GM19455 (cell line): ENCODE data around the gene IFIT1B.
"Not testable (repeated sequence)": the region's sequence is repeated elsewhere in the genome, so short reads cannot be mapped to it uniquely, and the experiment has no call there.

ENCODE experiments used
- ATAC-seq: cut with Tn5 transposase; IDR thresholded peaks from one replicate; pipeline ENCODE4 v1.9.1; 2021; ENCODE audit not compliant: unreplicated experiment

IFIT1B gene

DNA sequence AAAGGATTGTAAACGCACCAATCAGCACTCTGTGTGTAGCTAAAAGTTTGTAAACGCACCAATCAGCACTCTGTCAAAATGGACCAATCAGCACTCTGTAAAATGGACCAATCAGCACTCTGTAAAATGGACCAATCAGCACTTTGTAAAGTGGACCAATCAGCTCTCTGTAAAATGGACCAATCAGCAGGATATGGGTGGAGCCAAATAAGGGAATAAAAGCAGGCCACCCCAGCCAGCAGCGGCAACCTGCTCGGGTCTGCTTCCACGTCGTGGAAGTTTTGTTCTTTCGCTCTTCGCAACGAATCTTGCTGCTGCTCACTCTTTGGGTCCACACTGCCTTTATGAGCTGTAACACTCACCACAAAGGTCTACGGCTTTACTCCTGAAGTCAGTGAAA, 34.4 kb downstream of the IFIT1B start:
- ATAC-seq: not testable (repeated sequence)

DNA sequence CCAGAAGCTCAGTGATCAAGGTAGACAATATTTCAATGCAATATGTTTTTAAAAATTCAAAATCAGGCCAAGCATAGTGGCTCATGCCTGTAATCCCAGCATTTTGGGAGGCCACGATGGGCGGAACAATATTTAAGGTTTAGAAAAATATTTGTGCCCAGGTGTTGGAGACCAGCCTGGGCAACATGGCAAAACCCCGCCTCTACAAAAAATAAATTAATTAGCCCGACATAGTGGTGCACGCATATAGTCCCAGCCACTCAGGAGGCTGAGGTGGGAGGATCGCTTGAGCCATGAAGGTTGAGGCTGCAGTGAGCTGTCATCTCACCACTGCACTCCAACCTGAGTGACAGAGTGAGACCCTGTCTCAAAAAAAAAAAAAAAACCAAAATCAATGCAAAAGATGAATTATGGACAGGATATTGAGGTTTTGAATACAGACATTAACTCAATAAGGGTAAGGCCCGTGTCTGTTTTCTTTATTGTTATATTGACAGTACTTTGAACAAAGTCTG, 35.6 kb downstream of the IFIT1B start:
- no peak for ATAC-seq

- peak; percentile 86 for ATAC-seq
Measured at GRCh38 chr10:89414146-89414878, 36.5 kb downstream of the IFIT1B start, which contains the start of gene IFIT5. Gene IFIT5, plus strand, starts transcription at chr10:89414568. Its CDS starts 231 bp downstream, at chr10:89414799.

- peak; percentile 23 for ATAC-seq
Measured at GRCh38 chr10:89414879-89415821, 37.3 kb downstream of the IFIT1B start.

DNA sequence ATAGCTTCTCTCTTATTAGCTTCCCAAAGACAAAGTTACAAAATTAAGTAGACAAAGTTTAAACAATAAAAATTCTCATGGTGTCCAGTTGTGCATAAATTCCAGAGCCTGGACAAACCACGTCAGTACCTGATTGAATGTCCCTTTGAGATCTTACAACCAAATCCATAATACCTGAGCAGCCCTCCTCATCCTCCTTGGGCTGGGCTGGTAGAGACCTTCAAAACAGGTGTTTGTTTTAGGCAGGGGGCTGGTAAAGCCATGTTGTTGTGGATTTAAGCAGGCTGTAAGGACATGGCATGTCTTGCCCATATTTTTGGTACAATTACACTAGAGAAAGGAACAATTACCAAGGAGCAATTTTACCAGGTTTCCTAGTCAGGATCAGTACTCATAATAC, 38.6 kb downstream of the IFIT1B start:
- no peak for ATAC-seq

DNA sequence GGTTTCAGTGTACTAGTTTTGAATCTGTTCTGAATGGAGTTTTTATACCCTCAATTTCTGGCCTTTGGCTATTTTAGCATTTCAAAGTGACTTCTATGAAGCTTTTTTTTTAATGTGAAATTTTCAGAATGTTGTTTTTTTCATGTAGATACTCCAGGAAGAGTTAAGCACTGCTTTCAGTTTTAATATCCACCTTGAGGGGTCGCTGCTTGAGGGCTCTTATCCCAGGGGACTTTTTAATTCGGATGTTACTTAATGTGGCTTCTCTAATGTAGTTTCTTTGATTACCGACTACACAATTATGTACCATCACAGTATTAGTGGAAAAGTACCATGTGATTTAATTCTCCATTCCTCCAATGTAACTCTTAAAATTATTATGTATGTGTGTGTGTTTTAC, 41.7 kb downstream of the IFIT1B start:
- ATAC-seq: no peak

- no peak for ATAC-seq
Measured at GRCh38 chr10:89421018-89421476, 43.2 kb downstream of the IFIT1B start.

GRCh38 chr10:89425000-89425399, 47.1 kb downstream of the IFIT1B start:
- no peak for ATAC-seq

DNA sequence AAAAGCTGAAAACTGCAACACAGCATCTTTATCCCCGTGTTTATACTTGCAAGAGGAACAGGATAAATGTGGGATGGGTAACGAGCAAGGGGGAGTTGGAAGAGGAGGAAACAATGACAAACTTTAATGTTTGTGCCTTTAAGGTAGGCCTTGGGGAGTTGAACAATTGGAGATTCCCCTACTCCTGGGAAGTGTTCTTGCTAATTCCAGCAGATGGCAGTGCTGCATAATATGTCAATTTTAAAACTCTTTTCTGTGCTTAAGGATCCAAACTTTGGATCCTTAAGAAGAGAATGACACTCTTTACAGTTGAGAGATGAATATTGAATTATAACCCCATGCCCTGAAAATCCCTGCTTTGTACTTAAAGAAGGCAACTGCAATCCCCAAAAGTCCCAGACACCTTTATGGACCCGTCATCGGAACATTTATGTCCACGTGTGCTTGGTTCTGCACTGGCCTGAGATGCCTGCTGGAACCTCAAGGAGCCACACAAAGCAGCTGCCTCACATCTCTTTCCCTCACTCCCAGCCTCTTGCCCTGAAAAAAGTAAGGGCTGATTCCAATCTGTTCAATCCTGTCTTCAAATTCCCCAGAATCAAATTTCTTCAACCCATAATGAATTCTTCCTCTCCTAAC, 48.5 kb downstream of the IFIT1B start:
- ATAC-seq: no peak

DNA sequence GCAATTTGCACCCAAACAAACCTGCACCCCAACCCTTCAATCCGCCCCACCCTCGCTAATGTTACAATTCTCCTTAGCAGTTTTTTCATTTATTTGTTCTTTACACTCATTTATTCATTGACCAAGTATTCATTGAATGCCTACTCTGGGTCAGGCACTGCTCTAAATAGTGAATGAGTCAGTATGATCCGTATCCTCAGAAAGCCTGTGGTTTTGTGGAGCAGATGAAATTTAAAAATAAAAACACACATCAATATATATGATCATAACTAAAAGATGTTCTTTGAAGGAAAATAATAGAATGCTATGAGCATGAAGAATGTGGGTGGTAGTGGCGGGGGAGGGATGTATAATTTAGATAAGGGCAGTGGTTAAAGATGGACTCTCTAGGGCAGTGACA, 49.8 kb downstream of the IFIT1B start:
- ATAC-seq: no peak

DNA sequence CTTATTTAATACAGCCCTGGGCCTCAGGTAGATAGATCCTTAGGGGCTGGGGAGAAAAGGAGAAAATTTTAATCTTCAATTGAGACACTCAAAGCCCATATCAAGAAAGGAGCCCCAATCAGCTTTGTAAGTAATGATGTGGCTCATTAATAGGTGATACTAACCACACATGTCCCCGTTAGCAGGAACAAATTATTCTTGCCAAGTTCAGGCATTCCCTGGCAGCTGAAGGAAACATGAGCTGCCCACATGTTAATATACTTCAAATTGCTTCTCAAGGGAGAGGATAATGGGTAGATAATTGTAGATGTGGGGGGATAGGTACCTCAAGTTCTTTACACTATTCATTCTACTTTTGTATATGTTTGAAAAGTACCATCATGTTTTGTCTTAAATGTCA, 51.0 kb downstream of the IFIT1B start:
- no peak for ATAC-seq

- no peak for ATAC-seq
Measured at GRCh38 chr10:89431977-89432376, 54.1 kb downstream of the IFIT1B start.
